ENCODE data around the gene ODAD3. TPM values are rescaled to one million over a fixed set of nuclear protein-coding genes. Genes with fewer than 3 reads are reported as not detected.

Gene ODAD3
- polyA plus RNA-seq (2011; rRNA removed) (0.09 and 0.21 TPM in 2 replicates), polyA minus RNA-seq (2011; rRNA and poly(A)+ RNA removed) (0.14 TPM in 1 of 2 replicates, not detected in the other)

- peak; percentile 91 for TF ChIP-seq CTCF (IDR thresholded peaks at IDR 0.05; ENCODE audit: low read depth, low read length)
- peak within 1 kb of the TSS; percentile 99 for H3K4me3 ChIP-seq (ENCODE audit: low read depth, low read length)
- H3K9me3 ChIP-seq (ENCODE audit: control insufficient read depth, insufficient read depth, low read length), result no peaks in the 10 kb centered on the region
- H3K27ac ChIP-seq (ENCODE audit: low read depth, low read length), result peak within 1 kb of the TSS; percentile 61
- ChIA-PET CTCF (interaction anchor here (0.5 to 1.6 kb wide), 29 partner anchors 8 to 195 kb away, joined by 3 to 11 read pairs (median 4); no protein-coding TSS in a partner anchor), POLR2A (interaction anchor here (0.8 to 1.4 kb wide), 3 partner anchors 34 to 58 kb away, joined by 3 read pairs; no protein-coding TSS in a partner anchor)
- H3K27me3 ChIP-seq (ENCODE audit: control insufficient read depth, insufficient read depth, low read length), result no peaks in the 10 kb centered on the region
- DNase-seq (ENCODE audit: low read depth, low spot score), result peak; percentile 99
These were observed at the start of gene ODAD3, which contains the start of gene PRKCSH for GRCh38 chr19:11435057-11435832. Gene ODAD3 (minus strand): TSS chr19:11435121. CDS start chr19:11435016, 105 bp downstream. Gene PRKCSH (plus strand): TSS chr19:11435635. CDS start chr19:11436118, 483 bp downstream.

GRCh38 chr19:11483366-11484111 is 48.6 kb upstream of the ODAD3 start:
- ChIA-PET POLR2A (no interaction called here), CTCF (interaction anchor here (0.6 to 2.2 kb wide), 41 partner anchors 9 to 271 kb away, joined by 3 to 22 read pairs (median 4); partner anchors contain the start of genes EPOR and SWSAP1)
- TF ChIP-seq CTCF (IDR thresholded peaks at IDR 0.05; ENCODE audit: low read depth, low read length), result no peak
- DNase-seq (ENCODE audit: low read depth, low spot score), result no peak
- no peak overlapping the region for H3K27ac ChIP-seq (ENCODE audit: low read depth, low read length)
- H3K4me3 ChIP-seq (ENCODE audit: low read depth, low read length), result no peak overlapping the region
- peaks cover 13% of the 10 kb centered on the region; the same call in 1 of the 2 replicates for H3K9me3 ChIP-seq (ENCODE audit: control insufficient read depth, insufficient read depth, low read length)
- peaks cover 31% of the 10 kb centered on the region for H3K27me3 ChIP-seq (ENCODE audit: control insufficient read depth, insufficient read depth, low read length)

- ChIA-PET POLR2A (interaction anchor here (0.6 to 1.0 kb wide), 3 partner anchors 189 to 869 kb away, joined by 5 to 11 read pairs (median 10); no protein-coding TSS in a partner anchor), CTCF (interaction anchor here (0.6 to 2.2 kb wide), 45 partner anchors 9 to 357 kb away, joined by 3 to 22 read pairs (median 4); partner anchors contain the start of genes DOCK6, EPOR and SWSAP1)
- no peak overlapping the region for H3K27ac ChIP-seq (ENCODE audit: low read depth, low read length)
- H3K9me3 ChIP-seq (ENCODE audit: control insufficient read depth, insufficient read depth, low read length), result peaks cover 13% of the 10 kb centered on the region; the same call in 1 of the 2 replicates
- peak; percentile 82 for TF ChIP-seq CTCF (IDR thresholded peaks at IDR 0.05; ENCODE audit: low read depth, low read length)
- H3K4me3 ChIP-seq (ENCODE audit: low read depth, low read length), result peak overlapping the region; percentile 51
- DNase-seq (ENCODE audit: low read depth, low spot score), result peak; percentile 32
- H3K27me3 ChIP-seq (ENCODE audit: control insufficient read depth, insufficient read depth, low read length), result peaks cover 40% of the 10 kb centered on the region
These were observed 47.6 kb upstream of the ODAD3 start for GRCh38 chr19:11482384-11483050.

- ChIA-PET CTCF (interaction anchor here (0.6 to 2.2 kb wide), 30 partner anchors 8 to 356 kb away, joined by 3 to 22 read pairs (median 4); partner anchors contain the start of genes DOCK6 and SWSAP1), POLR2A (interaction anchor here (0.6 to 1.0 kb wide), 3 partner anchors 188 to 869 kb away, joined by 5 to 11 read pairs (median 10); no protein-coding TSS in a partner anchor)
- H3K27me3 ChIP-seq (ENCODE audit: control insufficient read depth, insufficient read depth, low read length), result peaks cover 46% of the 10 kb centered on the region
- peaks cover 13% of the 10 kb centered on the region; the same call in 1 of the 2 replicates for H3K9me3 ChIP-seq (ENCODE audit: control insufficient read depth, insufficient read depth, low read length)
- no peak for TF ChIP-seq CTCF (IDR thresholded peaks at IDR 0.05; ENCODE audit: low read depth, low read length)
- peak overlapping the region; percentile 51 for H3K4me3 ChIP-seq (ENCODE audit: low read depth, low read length)
- DNase-seq (ENCODE audit: low read depth, low spot score), result peak; percentile 59
- no peak overlapping the region for H3K27ac ChIP-seq (ENCODE audit: low read depth, low read length)
These were observed 46.8 kb upstream of the ODAD3 start for GRCh38 chr19:11481534-11482383.
